DOHH2 (cell line): ENCODE data around the gene CRYBA2.
A peak's percentile ranks its signal among the peaks of the same experiment; 100 is the strongest.

ENCODE experiments used
- H3F3A ChIP-seq: fragments of 200-600 bp; sonication (generic), shearing (Covaris generic); 2 replicates; pipeline ENCODE4 v1.6.0; 2016; ENCODE audit warnings: antibody characterized with exemption, mild to moderate bottlenecking; ENCODE audit not compliant: control insufficient read depth, insufficient read depth
- H3K27ac ChIP-seq: fragments of 200-600 bp; sonication (generic); 2 replicates; pipeline ENCODE4 v1.5.1; 2014; ENCODE audit warnings: low read depth, mild to moderate bottlenecking, low read length, moderate library complexity
- H3K27me3 ChIP-seq: fragments of 200-600 bp; sonication (generic); 2 replicates; pipeline ENCODE4 v1.6.1; 2014; ENCODE audit warnings: mild to moderate bottlenecking, low read length, mixed read lengths; ENCODE audit not compliant: control insufficient read depth
- H3K36me3 ChIP-seq: fragments of 200-600 bp; sonication (generic); 2 replicates; pipeline ENCODE4 v1.6.1; 2014; ENCODE audit warnings: mild to moderate bottlenecking, low read length, moderate library complexity, mixed read lengths; ENCODE audit not compliant: control insufficient read depth
- H3K4me1 ChIP-seq: fragments of 200-600 bp; sonication (generic); 2 replicates; pipeline ENCODE4 v1.6.1; 2014; ENCODE audit warnings: mild to moderate bottlenecking, low read length, mixed read lengths; ENCODE audit not compliant: control insufficient read depth
- H3K4me2 ChIP-seq: fragments of 200-600 bp; sonication (generic); 2 replicates; pipeline ENCODE4 v1.6.0; 2014; ENCODE audit warnings: mild to moderate bottlenecking, low read length, moderate library complexity
- H3K4me3 ChIP-seq: fragments of 200-600 bp; sonication (generic); 2 replicates; pipeline ENCODE4 v1.5.1; 2014; ENCODE audit warnings: mild to moderate bottlenecking, low read length, mixed read lengths
- H3K79me2 ChIP-seq: fragments of 200-600 bp; sonication (generic); 2 replicates; pipeline ENCODE4 v1.6.1; 2014; ENCODE audit warnings: mild to moderate bottlenecking, low read length, mixed read lengths; ENCODE audit not compliant: control insufficient read depth
- H3K9me2 ChIP-seq: fragments of 200-600 bp; sonication (generic); replicated peaks from 2 replicates; pipeline ENCODE4 v1.6.1; 2014; ENCODE audit warnings: mild to moderate bottlenecking, low read length, mixed read lengths; ENCODE audit not compliant: control insufficient read depth
- H3K9me3 ChIP-seq: fragments of 200-600 bp; sonication (generic); 2 replicates; pipeline ENCODE4 v1.6.1; 2014; ENCODE audit warnings: antibody characterized with exemption, low read length, mixed read lengths; ENCODE audit not compliant: control insufficient read depth, insufficient read depth
- H4K20me1 ChIP-seq: fragments of 200-600 bp; sonication (generic); 2 replicates; pipeline ENCODE4 v1.6.0; 2014; ENCODE audit warnings: low read depth, mild to moderate bottlenecking, antibody characterized with exemption, low read length, moderate library complexity; ENCODE audit not compliant: control insufficient read depth, insufficient read depth
- CTCF ChIP-seq: fragments of 200-600 bp; sonication (generic); IDR thresholded peaks from one replicate; pipeline ENCODE4 v1.5.1; 2014; ENCODE audit warnings: antibody characterized with exemption, mild to moderate bottlenecking, low read depth, low read length; ENCODE audit not compliant: poor library complexity, severe bottlenecking
- EZH2phosphoT487 ChIP-seq: fragments of 200-600 bp; sonication (generic); IDR thresholded peaks from 2 replicates; pipeline ENCODE4 v1.6.1; 2017; ENCODE audit warnings: borderline replicate concordance, mild to moderate bottlenecking, antibody characterized with exemption, low read length, moderate library complexity, mixed read lengths

The CRYBA2 gene

GRCh38 chr2:219030177-219030940 is 37.1 kb upstream of the CRYBA2 start:
- Histone ChIP-seq H3K27me3 (peaks cover 11% of the 10 kb centered on the region), H3K4me1 (no peaks in the 10 kb centered on the region), H3K9me3 (no peaks in the 10 kb centered on the region), H3K27ac (no peak overlapping the region), H3K4me2 (no peak overlapping the region), H4K20me1 (no peaks in the 10 kb centered on the region), H3K36me3 (no peaks in the 10 kb centered on the region), H3K79me2 (no peaks in the 10 kb centered on the region), H3K4me3 (no peak overlapping the region), H3K9me2 (no peaks in the 10 kb centered on the region), H3F3A (no peaks in the 10 kb centered on the region)
- TF ChIP-seq EZH2phosphoT487 (no peak), CTCF (no peak)

- Histone ChIP-seq H3F3A (no peaks in the 10 kb centered on the region), H3K4me1 (no peaks in the 10 kb centered on the region), H3K27me3 (peaks cover 8% of the 10 kb centered on the region), H3K9me3 (no peaks in the 10 kb centered on the region), H3K9me2 (no peaks in the 10 kb centered on the region), H3K27ac (no peak overlapping the region), H3K36me3 (no peaks in the 10 kb centered on the region), H3K4me2 (no peak overlapping the region), H4K20me1 (no peaks in the 10 kb centered on the region), H3K4me3 (no peak overlapping the region), H3K79me2 (no peaks in the 10 kb centered on the region)
- TF ChIP-seq CTCF, result no peak
- TF ChIP-seq EZH2phosphoT487, result no peak
These were observed 36.6 kb upstream of the CRYBA2 start for GRCh38 chr2:219029829-219030165.

- no peaks in the 10 kb centered on the region for H3K4me1 ChIP-seq
- H3K36me3 ChIP-seq, result no peaks in the 10 kb centered on the region
- H4K20me1 ChIP-seq, result no peaks in the 10 kb centered on the region
- no peak overlapping the region for H3K27ac ChIP-seq
- no peaks in the 10 kb centered on the region for H3K9me2 ChIP-seq
- H3F3A ChIP-seq, result no peaks in the 10 kb centered on the region
- TF ChIP-seq CTCF (peak; percentile 93), EZH2phosphoT487 (no peak)
- H3K4me2 ChIP-seq, result no peak overlapping the region
- no peaks in the 10 kb centered on the region for H3K79me2 ChIP-seq
- H3K4me3 ChIP-seq, result no peak overlapping the region
- no peaks in the 10 kb centered on the region for H3K9me3 ChIP-seq
- H3K27me3 ChIP-seq, result peaks cover 2% of the 10 kb centered on the region; the same call in 1 of the 2 replicates
These were observed 36.0 kb upstream of the CRYBA2 start for GRCh38 chr2:219028996-219029828.
